Right atrium auricular region (tissue), 2 donors: ENCODE measurements around the gene PRKCZ. TPM values are rescaled to one million over a fixed set of nuclear protein-coding genes. Genes with fewer than 3 reads are reported as not detected.
"Not testable (repeated sequence)": the region's sequence is repeated elsewhere in the genome, so short reads cannot be mapped to it uniquely, and the experiment has no call there.

Experiments used
- DNase-seq: peaks from one replicate; pipeline ENCODE4 v3.0.0-alpha.2; 2019; ENCODE audit warnings: low spot score
- H3K27ac ChIP-seq, 2 donors: fragments of 200-600 bp; sonication (generic); 1 replicate in 1 of 2; 2 replicates in 1 of 2; pipeline ENCODE4 v1.5.1; 2016 to 2019
- H3K27me3 ChIP-seq, 2 donors: fragments of 200-600 bp; sonication (generic); one replicate each; pipeline versions ENCODE4 v1.5.1 to v1.6.0; 2017 to 2019
- H3K36me3 ChIP-seq: fragments of 200-600 bp; sonication (generic); one replicate; pipeline ENCODE4 v1.5.1; 2016
- H3K4me1 ChIP-seq, 2 donors: fragments of 200-600 bp; sonication (generic); one replicate each; pipeline versions ENCODE4 v1.5.1 to v1.6.0; 2017 to 2019
- H3K4me3 ChIP-seq, 2 donors: fragments of 200-600 bp; sonication (generic); 1 replicate in 1 of 2; 2 replicates in 1 of 2; pipeline ENCODE4 v1.5.1; 2017 to 2019; ENCODE audit warnings: mild to moderate bottlenecking in 1 of 2, moderate library complexity in 1 of 2
- H3K9me3 ChIP-seq, 2 donors: fragments of 200-600 bp; sonication (generic); one replicate each; pipeline ENCODE4 v1.5.1; 2019
- total RNA-seq, 2 donors: library from RNA; depleted of rRNA; stranded (reverse); fragments of >200 nt; gene quantifications; one replicate each; pipeline ENCODE4 v1.1.0, GENCODE V29; 2016
- TF ChIP-seq, protein P1 (sequence below), 2 donors: fragments of 200-600 bp; sonication (generic); IDR thresholded peaks; one replicate each; pipeline ENCODE4 v1.5.1; 2019; ENCODE audit warnings: antibody characterized with exemption in 2 of 2

PRKCZ gene
- total RNA-seq, 2 donors from 2014 or later = 15.3 to 16.4 TPM

DNA sequence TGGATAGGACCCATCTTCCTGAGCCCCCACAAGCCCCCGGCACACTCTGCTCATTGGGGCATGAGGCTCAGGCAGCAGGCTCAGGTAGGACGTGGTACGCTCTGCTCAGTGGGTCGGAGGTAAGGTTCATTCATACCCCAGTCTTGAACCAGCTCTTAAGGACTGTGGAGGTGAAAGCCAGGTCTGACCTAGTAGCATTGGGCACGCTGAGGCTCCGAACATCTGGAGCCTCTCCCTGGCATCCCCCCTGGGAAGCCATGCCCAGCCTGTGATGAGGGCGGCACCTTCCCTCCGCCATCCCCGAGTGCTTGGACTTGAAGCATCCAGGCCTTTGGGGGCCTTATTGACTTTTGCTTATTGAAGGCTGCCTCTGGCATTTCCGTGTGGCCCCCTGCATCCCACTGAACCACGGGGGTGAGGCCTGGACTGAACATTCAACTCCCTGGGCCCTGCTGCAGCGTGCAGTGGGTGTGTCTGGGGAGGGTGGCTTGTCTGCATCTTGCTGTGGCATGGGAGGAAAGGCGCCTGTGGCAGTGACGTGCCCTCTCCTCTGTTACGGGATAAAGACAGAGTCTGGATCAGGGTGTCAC lies 94.4 kb downstream of the PRKCZ start:
- Histone ChIP-seq H3K27ac (no peak overlapping the region), H3K4me1 (peaks cover 0 to 9% of the 10 kb centered on the region in 2 donors), H3K9me3 (no peaks in the 10 kb centered on the region), H3K36me3 (peaks cover 4% of the 10 kb centered on the region), H3K4me3 (no peak overlapping the region), H3K27me3 (no peaks in the 10 kb centered on the region)
- TF ChIP-seq, protein P1, sequence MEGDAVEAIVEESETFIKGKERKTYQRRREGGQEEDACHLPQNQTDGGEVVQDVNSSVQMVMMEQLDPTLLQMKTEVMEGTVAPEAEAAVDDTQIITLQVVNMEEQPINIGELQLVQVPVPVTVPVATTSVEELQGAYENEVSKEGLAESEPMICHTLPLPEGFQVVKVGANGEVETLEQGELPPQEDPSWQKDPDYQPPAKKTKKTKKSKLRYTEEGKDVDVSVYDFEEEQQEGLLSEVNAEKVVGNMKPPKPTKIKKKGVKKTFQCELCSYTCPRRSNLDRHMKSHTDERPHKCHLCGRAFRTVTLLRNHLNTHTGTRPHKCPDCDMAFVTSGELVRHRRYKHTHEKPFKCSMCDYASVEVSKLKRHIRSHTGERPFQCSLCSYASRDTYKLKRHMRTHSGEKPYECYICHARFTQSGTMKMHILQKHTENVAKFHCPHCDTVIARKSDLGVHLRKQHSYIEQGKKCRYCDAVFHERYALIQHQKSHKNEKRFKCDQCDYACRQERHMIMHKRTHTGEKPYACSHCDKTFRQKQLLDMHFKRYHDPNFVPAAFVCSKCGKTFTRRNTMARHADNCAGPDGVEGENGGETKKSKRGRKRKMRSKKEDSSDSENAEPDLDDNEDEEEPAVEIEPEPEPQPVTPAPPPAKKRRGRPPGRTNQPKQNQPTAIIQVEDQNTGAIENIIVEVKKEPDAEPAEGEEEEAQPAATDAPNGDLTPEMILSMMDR (IDR thresholded peaks at IDR 0.05) = no peak
- no peak for DNase-seq

DNA sequence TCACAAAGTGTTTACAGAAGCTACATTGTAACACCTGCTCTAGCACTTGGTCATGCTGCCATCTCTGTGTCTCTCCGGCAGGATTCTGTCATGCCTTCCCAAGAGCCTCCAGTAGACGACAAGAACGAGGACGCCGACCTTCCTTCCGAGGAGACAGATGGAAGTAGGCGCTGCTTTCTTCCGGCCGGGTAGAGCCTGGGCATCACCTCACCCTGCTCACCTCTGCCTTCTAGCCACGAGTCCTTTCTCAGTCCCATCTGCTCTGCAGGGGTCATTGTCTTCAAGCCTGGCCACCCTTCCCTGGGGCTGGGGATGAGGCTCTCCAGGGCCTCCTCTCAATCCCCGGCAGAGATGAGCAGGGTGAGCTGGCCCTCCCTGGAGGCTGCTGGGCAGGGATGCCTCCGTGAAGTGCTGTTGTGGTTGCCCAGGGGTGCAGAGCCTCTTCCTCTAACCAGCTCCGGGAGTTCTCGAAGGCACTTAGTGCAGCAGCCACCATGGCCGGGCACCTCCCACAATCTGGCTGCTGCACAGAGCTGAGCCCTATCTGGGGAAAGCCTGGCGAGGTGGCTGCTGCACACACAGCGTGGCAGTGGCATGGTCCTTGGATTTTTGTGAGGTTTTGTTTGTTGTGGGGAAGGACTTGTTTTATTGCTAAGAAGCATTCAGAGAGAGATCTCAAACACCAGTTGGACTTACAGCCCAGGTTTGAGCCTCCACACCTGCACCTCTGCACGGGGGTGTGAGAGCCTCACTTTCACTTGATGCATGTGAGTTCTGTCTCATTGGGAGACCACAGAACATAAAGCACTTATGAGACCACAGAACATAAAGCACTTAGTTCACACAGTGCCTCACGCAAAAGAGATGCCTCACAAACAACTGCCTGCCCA lies 96.0 kb downstream of the PRKCZ start:
- no peaks in the 10 kb centered on the region for H3K9me3 ChIP-seq
- no peaks in the 10 kb centered on the region for H3K4me1 ChIP-seq
- H3K4me3 ChIP-seq = no peak overlapping the region
- TF ChIP-seq, protein P1 (IDR thresholded peaks at IDR 0.05) = no peak
- peaks cover 4% of the 10 kb centered on the region for H3K36me3 ChIP-seq
- DNase-seq = no peak
- H3K27me3 ChIP-seq = no peaks in the 10 kb centered on the region
- no peak overlapping the region for H3K27ac ChIP-seq

DNA sequence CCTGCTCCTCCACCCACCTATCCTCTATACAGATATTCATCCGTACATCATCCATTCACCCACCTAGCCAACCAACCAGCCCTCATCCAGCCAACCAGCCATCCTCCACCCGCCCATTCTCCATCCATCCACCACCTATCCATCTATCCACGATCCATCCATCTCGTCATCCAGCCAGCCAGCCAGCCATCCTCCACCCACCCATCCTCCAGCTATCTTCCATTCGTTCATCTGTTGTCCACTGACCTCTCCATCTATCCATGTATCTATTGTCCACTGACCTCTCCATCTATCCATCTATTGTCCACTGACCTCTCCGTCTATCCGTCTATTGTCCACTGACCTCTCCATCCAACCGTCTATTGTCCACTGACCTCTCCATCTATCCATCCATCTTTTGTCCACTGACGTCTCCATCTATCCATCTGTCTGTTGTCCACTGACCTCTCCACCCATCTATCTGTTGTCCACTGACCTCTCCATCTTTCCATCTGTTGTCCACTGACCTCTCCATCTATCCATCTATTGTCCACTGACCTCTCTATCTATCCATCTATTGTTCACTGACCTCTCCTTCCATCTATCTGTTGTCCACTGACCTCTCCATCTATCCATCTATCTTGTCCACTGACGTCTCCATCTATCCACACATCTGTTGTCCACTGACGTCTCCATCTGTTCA lies 96.8 kb downstream of the PRKCZ start:
- no peak overlapping the region for H3K4me3 ChIP-seq
- DNase-seq = no peak
- no peak overlapping the region for H3K27ac ChIP-seq
- no peaks in the 10 kb centered on the region for H3K4me1 ChIP-seq
- H3K27me3 ChIP-seq = no peaks in the 10 kb centered on the region
- peaks cover 4% of the 10 kb centered on the region for H3K36me3 ChIP-seq
- TF ChIP-seq, protein P1 (IDR thresholded peaks at IDR 0.05) = no peak
- no peaks in the 10 kb centered on the region for H3K9me3 ChIP-seq

DNA sequence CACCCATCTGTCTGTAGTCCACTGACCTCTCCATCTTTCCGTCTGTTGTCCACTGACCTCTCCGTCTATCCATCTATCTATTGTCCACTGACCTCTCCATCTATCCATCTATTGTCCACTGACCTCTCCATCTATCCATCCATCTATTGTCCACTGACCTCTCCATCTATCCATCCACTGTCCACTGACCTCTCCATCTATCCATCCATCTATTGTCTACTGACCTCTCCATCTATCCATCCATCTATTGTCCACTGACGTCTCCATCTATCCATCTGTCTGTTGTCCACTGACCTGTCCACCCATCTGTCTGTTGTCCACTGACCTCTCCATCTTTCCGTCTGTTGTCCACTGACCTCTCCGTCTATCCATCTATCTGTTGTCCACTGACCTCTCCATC lies 97.7 kb downstream of the PRKCZ start:
- H3K9me3 ChIP-seq, H3K27ac ChIP-seq, H3K36me3 ChIP-seq, H3K27me3 ChIP-seq, DNase-seq, H3K4me1 ChIP-seq, H3K4me3 ChIP-seq: not testable (repeated sequence)

DNA sequence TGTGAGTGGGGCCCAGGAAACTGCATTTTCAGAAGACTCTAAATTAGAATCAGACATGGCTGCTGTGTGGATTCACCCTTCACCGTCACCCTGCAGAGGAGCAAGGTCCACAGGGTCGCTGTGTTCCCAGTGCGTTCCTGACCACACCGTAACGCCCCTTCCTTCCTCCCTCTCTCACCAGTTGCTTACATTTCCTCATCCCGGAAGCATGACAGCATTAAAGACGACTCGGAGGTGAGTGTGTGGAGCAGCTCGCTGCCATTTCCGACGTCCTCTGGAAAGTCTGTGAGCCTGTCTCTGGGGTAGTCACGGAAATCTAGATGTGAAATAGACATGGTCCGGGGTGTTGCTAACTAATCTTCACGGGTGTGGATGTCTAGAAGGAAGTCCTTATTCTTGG lies 98.5 kb downstream of the PRKCZ start:
- H3K27ac ChIP-seq = no peak overlapping the region
- DNase-seq = peak; percentile 62
- H3K4me1 ChIP-seq = no peaks in the 10 kb centered on the region
- TF ChIP-seq, protein P1 (IDR thresholded peaks at IDR 0.05) = no peak
- peaks cover 4% of the 10 kb centered on the region for H3K36me3 ChIP-seq
- H3K9me3 ChIP-seq = no peaks in the 10 kb centered on the region
- no peak overlapping the region for H3K4me3 ChIP-seq
- no peaks in the 10 kb centered on the region for H3K27me3 ChIP-seq

DNA sequence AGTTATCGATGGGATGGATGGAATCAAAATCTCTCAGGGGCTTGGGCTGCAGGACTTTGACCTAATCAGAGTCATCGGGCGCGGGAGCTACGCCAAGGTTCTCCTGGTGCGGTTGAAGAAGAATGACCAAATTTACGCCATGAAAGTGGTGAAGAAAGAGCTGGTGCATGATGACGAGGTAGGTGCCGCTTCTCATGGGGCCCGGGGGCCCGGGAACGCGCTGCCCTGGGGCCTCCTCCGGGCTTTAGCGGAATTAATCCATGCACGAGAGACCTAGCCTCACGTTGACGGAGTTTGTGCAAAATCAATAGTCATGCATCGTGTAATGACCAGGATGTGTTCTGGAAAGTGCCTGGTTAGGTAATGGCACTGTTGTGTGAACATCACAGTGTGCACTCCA lies 100.6 kb downstream of the PRKCZ start:
- no peak for DNase-seq
- peaks cover 4% of the 10 kb centered on the region for H3K36me3 ChIP-seq

More for the DNA sequence above, 100.6 kb downstream of the PRKCZ start:
- no peaks in the 10 kb centered on the region for H3K4me1 ChIP-seq
- TF ChIP-seq, protein P1 (IDR thresholded peaks at IDR 0.05) = no peak
- H3K9me3 ChIP-seq = no peaks in the 10 kb centered on the region
- no peak overlapping the region for H3K4me3 ChIP-seq
- H3K27ac ChIP-seq = no peak overlapping the region
- no peaks in the 10 kb centered on the region for H3K27me3 ChIP-seq
